K562 (cell line): ENCODE results near the gene ALCAM. TPM values are rescaled to one million over a fixed set of nuclear protein-coding genes. Genes with fewer than 3 reads are reported as not detected.

Experiments used
- ATAC-seq: fragments of 200-7000 bp; cut with Tn5 transposase; 3 replicates; pipeline ENCODE4 v1.9.1; 2020; ENCODE audit warnings: moderate library complexity
- BruUV-seq: library from RNA; stranded (reverse); fragments of 400-500 nt; replicated peaks from 2 replicates; lab custom pipeline; 2021; lab: Mats Ljungman, UMichigan
- CTCF ChIA-PET: fragments of 300-600 bp; formaldehyde crosslinking; extraction: SDS; loops from one replicate; lab custom pipeline; 2021; ENCODE audit warnings: low intra/inter-chr PET ratio; lab: Yijun Ruan, JAX
- POLR2A ChIA-PET: fragments of 300-600, 350-650 bp; sonication (Branson Sonifier 250); formaldehyde crosslinking; extraction: SDS; loops from one replicate; lab custom pipeline; 2021; ENCODE audit warnings: antibody characterized with exemption, inconsistent platforms; lab: Yijun Ruan, JAX
- DNase-seq, 4 experiments: peaks; one replicate each; pipeline versions ENCODE4 v3.0.0 to v3.0.0-alpha.2; 2011 to 2018; ENCODE audit warnings: low spot score in 3 of 4, mixed read lengths in 3 of 4; ENCODE audit errors: extremely low read depth in 1 of 4
- FAIRE-seq: peaks from 2 replicates; lab custom pipeline; 2011; peaks lifted over from hg19 to GRCh38; lab: Jason Lieb, UNC
- H2AFZ ChIP-seq: 2 replicates; pipeline ENCODE4 v1.6.0; 2011; ENCODE audit warnings: low read depth, low read length, control low read depth, inconsistent platforms
- H3K27ac ChIP-seq: fragments of 200-600 bp; 3 replicates; pipeline ENCODE4 v1.8.0; 2011; ENCODE audit warnings: low read depth, mild to moderate bottlenecking, control low read depth, inconsistent platforms, low read length, moderate library complexity, mixed read lengths; ENCODE audit errors: extremely low read depth
- H3K27me3 ChIP-seq, 2 experiments: fragments of 300-600 bp in 1 of 2; 2 replicates in 1 of 2; 3 replicates in 1 of 2; pipeline versions ENCODE4 v1.6.0 to v1.8.0; 2011; ENCODE audit warnings: inconsistent platforms in 2 of 2, low read length in 2 of 2, mild to moderate bottlenecking in 1 of 2, mixed read lengths in 1 of 2, moderate library complexity in 1 of 2; ENCODE audit not compliant: control insufficient read depth in 2 of 2, insufficient read depth in 2 of 2
- H3K36me3 ChIP-seq: fragments of 300-600 bp; 3 replicates; pipeline ENCODE4 v1.8.0; 2011; ENCODE audit warnings: mild to moderate bottlenecking, low read length, inconsistent platforms; ENCODE audit not compliant: control insufficient read depth, insufficient read depth
- H3K4me1 ChIP-seq, 2 experiments: fragments of 200-600 bp in 1 of 2; replicated peaks in 1 of 2; 2 replicates in 1 of 2; 3 replicates in 1 of 2; pipeline versions ENCODE4 v1.5.1 to v1.8.0; 2011; ENCODE audit warnings: inconsistent platforms in 2 of 2, low read length in 2 of 2, mild to moderate bottlenecking in 1 of 2, mixed read lengths in 1 of 2, moderate library complexity in 1 of 2; ENCODE audit not compliant: control insufficient read depth in 2 of 2, insufficient read depth in 2 of 2
- H3K4me2 ChIP-seq: 2 replicates; pipeline ENCODE4 v1.6.1; 2011; ENCODE audit warnings: low read length, control low read depth, inconsistent platforms, mixed read lengths; ENCODE audit not compliant: insufficient read depth
- H3K4me3 ChIP-seq: fragments of 200-600 bp; sonication (generic), shearing (Covaris generic); 2 replicates; pipeline ENCODE4 v1.5.1; 2016; ENCODE audit warnings: control low read depth, inconsistent platforms
- H3K79me2 ChIP-seq: fragments of 200-600 bp; 3 replicates; pipeline ENCODE4 v1.8.0; 2011; ENCODE audit warnings: low read length, inconsistent platforms; ENCODE audit not compliant: control insufficient read depth, insufficient read depth
- H3K9ac ChIP-seq, 2 experiments: 2 replicates each; pipeline versions ENCODE4 v1.6.0 to v1.6.1; 2011; ENCODE audit warnings: low read depth in 2 of 2, low read length in 2 of 2, control low read depth in 1 of 2, inconsistent platforms in 1 of 2, mild to moderate bottlenecking in 1 of 2, mixed read lengths in 1 of 2; ENCODE audit not compliant: insufficient read depth in 1 of 2
- H3K9me1 ChIP-seq: one replicate; pipeline ENCODE4 v1.6.0; 2011; ENCODE audit warnings: inconsistent platforms, mild to moderate bottlenecking, low read length, moderate library complexity; ENCODE audit not compliant: control insufficient read depth, insufficient read depth
- H3K9me3 ChIP-seq: replicated peaks from 2 replicates; pipeline ENCODE4 v1.5.1; 2011; ENCODE audit warnings: low read depth, low read length, inconsistent platforms; ENCODE audit not compliant: control insufficient read depth, insufficient read depth
- H4K20me1 ChIP-seq: replicated peaks from 2 replicates; pipeline ENCODE4 v1.6.1; 2011; ENCODE audit warnings: low read length, inconsistent platforms, mixed read lengths; ENCODE audit not compliant: control insufficient read depth, insufficient read depth
- ARID3A ChIP-seq: IDR thresholded peaks from 2 replicates; pipeline ENCODE4 v1.6.1; 2012; ENCODE audit warnings: low read depth, low read length, improper control_type of control experiment, borderline replicate concordance
- ZBTB40 ChIP-seq, 2 experiments: fragments of 450-650 bp in 1 of 2; sonication (generic) in 1 of 2; formaldehyde crosslinking in 1 of 2; IDR thresholded peaks; 2 replicates each; pipeline versions ENCODE4 v1.7.1 to v1.9.0; 2016 to 2022; ENCODE audit warnings: inconsistent platforms in 1 of 2, mild to moderate bottlenecking in 1 of 2, missing genetic modification reagents in 1 of 2
- WGBS: fragments of 100-300 bp; shearing (Covaris generic); methylation state at CpG from one replicate; pipeline ENCODE4 v1.1.6; 2016; ENCODE audit warnings: low coverage, mixed read lengths; ENCODE audit not compliant: insufficient coverage; ENCODE audit errors: missing lambda C conversion rate; 5-methylcytosine and 5-hydroxymethylcytosine counted together
- in situ Hi-C: fragments of 300-500 bp; cut with MboI; formaldehyde crosslinking; loops from 4 replicates; pipeline ENCODE4 v1.15.0; 2018; ENCODE audit warnings: inconsistent platforms, mixed read lengths
- intact Hi-C: fragments of 100-400 bp; cut with micrococcal nuclease; formaldehyde crosslinking; loops from 2 replicates; pipeline ENCODE4 v1.14.2; 2022
- polyA plus RNA-seq, 8 experiments: library from polyadenylated mRNA; depleted of rRNA in 4 of 8; stranded (reverse) in 5 of 8; unstranded in 3 of 8; fragments of >200 nt; fragmentation: Nextera tagmentation in 2 of 8; fragmentation: Illumina TruSeq in 1 of 8; extraction: Ambion mirVana in 2 of 8; extraction: Trizol in 1 of 8; gene quantifications; 2 replicates each; pipeline versions ENCODE4 v1.2.1 to v1.2.3, GENCODE V29; 2011 to 2014; ENCODE audit warnings: inconsistent platforms in 1 of 8, missing spikeins in 1 of 8
- total RNA-seq, 7 experiments: library from RNA; depleted of rRNA in 6 of 7; stranded (reverse); fragments of >200 nt in 6 of 7; fragmentation: Illumina TruSeq in 2 of 7; extraction: Trizol in 2 of 7; gene quantifications; 2 replicates each; pipeline versions ENCODE4 v1.2.1 to v1.2.3, GENCODE V29; 2011 to 2021; ENCODE audit warnings: low replicate concordance in 1 of 7
- TF ChIP-seq, protein P1 (sequence below): fragments of 450-650 bp; IDR thresholded peaks from 2 replicates; pipeline ENCODE4 v1.6.1; 2016; ENCODE audit warnings: antibody characterized with exemption
- TF ChIP-seq, protein P2 (sequence below): fragments of 450-650 bp; formaldehyde crosslinking; IDR thresholded peaks from 2 replicates; pipeline ENCODE4 v1.4.0; 2020; ENCODE audit warnings: mild to moderate bottlenecking, mixed read lengths

ALCAM gene
- total and polyA plus RNA-seq, 9 of the 15 experiments (the other 6 are each of a cell fraction or from before 2014, with no cell fraction given), result 0.03 to 0.98 (median 0.14) TPM; not detected in 1

DNA sequence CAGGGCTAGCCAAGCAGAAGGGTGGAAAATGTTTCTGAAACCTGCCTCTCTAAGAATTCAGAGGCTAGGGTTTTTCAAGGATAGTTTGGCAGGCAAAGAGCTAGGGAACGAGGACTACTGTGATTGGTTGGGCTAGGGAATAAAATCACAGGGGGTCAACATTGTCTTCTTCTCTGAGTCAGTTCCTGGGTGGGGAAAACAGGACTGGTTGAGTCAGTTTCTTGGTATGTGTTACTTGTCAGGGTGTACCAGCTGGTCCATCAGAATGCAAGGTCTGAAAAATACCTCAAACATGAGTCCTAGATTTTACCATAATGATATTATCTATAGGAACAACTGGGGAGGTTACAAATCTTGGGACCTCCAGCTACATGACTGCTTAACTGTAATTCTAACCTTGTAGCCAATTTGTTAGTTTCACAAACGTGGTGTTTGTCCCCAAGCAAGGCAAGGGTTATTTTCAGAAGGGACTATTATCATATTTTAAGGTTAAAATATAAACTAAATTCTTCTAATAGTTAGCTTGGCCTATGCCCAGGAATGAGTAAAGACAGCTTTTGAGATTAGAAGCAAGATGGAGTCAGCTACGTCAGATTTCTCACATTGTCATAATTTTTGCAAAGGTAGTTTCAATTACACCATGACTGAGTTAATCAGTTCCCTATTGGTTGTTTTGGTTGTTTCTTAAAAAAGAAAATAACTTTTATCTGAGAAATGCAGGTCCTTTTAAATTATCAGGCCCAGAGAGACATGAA lies 231.5 kb downstream of the ALCAM start:
- H2AFZ ChIP-seq, result no peak overlapping the region
- ATAC-seq, result no peak
- TF ChIP-seq, protein P1, sequence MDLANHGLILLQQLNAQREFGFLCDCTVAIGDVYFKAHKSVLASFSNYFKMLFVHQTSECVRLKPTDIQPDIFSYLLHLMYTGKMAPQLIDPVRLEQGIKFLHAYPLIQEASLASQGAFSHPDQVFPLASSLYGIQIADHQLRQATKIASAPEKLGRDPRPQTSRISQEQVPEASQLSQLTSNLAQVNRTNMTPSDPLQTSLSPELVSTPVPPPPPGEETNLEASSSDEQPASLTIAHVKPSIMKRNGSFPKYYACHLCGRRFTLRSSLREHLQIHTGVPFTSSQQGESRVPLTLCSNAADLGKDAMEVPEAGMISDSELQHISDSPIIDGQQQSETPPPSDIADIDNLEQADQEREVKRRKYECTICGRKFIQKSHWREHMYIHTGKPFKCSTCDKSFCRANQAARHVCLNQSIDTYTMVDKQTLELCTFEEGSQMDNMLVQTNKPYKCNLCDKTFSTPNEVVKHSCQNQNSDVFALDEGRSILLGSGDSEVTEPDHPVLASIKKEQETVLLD, result no peak
- no peak for TF ChIP-seq ARID3A
- TF ChIP-seq, protein P2, sequence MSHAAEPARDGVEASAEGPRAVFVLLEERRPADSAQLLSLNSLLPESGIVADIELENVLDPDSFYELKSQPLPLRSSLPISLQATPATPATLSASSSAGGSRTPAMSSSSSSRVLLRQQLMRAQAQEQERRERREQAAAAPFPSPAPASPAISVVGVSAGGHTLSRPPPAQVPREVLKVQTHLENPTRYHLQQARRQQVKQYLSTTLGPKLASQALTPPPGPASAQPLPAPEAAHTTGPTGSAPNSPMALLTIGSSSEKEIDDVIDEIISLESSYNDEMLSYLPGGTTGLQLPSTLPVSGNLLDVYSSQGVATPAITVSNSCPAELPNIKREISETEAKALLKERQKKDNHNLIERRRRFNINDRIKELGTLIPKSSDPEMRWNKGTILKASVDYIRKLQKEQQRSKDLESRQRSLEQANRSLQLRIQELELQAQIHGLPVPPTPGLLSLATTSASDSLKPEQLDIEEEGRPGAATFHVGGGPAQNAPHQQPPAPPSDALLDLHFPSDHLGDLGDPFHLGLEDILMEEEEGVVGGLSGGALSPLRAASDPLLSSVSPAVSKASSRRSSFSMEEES (CRISPR knock-in tag), result no peak
- TF ChIP-seq ZBTB40 (IDR thresholded peaks at IDR 0.05), result no peak
- TF ChIP-seq ZBTB40 (CRISPR knock-in tag; IDR thresholded peaks at IDR 0.05), result no peak

More for the DNA sequence above, 231.5 kb downstream of the ALCAM start:
- CTCF ChIA-PET, result no interaction called here
- no TSS peak for BruUV-seq
- Histone ChIP-seq H3K27me3 (peaks cover 0 to 6% of the 10 kb centered on the region in 2 experiments; a peak in 1 of 5 replicates), H3K9me1 (no peaks in the 10 kb centered on the region), H3K36me3 (no peaks in the 10 kb centered on the region), H3K9ac (no peak overlapping the region), H3K79me2 (no peaks in the 10 kb centered on the region), H3K4me3 (no peak overlapping the region), H3K9me3 (no peaks in the 10 kb centered on the region), H3K27ac (no peak overlapping the region), H4K20me1 (no peaks in the 10 kb centered on the region), H3K4me1 (no peaks in the 10 kb centered on the region), H3K4me2 (no peak overlapping the region)
- in situ Hi-C loops, result no loop called here
- intact Hi-C loops, result no loop called here
- FAIRE-seq (no peak), DNase-seq (no peak)
- WGBS, result 0% methylated on average over 3 of the region's 3 CpGs
- POLR2A ChIA-PET, result no interaction called here
